ENCODE results near the gene DNAAF8.

The DNAAF8 gene

GRCh38 chr16:4752351-4753100 is 18.2 kb downstream of the DNAAF8 start:
- peaks cover 28% of the 10 kb centered on the region for H3K36me3 ChIP-seq (ENCODE audit: control insufficient read depth, insufficient read depth, low read length)
- no peak overlapping the region for H3K4me3 ChIP-seq (ENCODE audit: low read length)

DNA sequence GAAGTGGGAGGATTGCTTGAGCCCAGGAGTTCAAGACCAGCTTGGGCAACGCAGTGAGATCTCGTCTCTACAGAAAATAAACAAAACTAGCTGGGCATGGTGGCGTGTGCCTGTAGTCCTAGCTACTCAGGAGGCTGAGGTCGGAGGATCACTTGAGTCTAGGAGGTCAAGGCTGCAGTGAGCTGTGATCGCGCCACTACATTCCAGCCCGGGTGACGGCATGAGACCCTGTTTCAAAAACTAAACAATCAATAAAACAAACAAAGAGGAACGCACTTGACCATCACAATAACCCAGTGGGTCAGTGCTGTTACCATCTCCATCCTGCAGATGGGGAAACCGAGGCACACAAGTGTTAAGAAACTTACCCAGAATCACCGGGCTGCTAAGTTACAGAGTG is 18.9 kb downstream of the DNAAF8 start:
- peaks cover 29% of the 10 kb centered on the region for H3K36me3 ChIP-seq (ENCODE audit: control insufficient read depth, insufficient read depth, low read length)
- H3K9ac ChIP-seq (ENCODE audit: low read length), result no peak overlapping the region
- H3K27me3 ChIP-seq (ENCODE audit: control insufficient read depth, insufficient read depth, low read length), result no peaks in the 10 kb centered on the region
- H3K27ac ChIP-seq (ENCODE audit: low read depth, low read length), result no peak overlapping the region
- no peaks in the 10 kb centered on the region for H3K4me1 ChIP-seq (ENCODE audit: control insufficient read depth, insufficient read depth, low read length)
- no peak overlapping the region for H3K4me3 ChIP-seq (ENCODE audit: low read length)

More at GRCh38 chr16:4752351-4753100, 18.2 kb downstream of the DNAAF8 start:
- H3K27me3 ChIP-seq (ENCODE audit: control insufficient read depth, insufficient read depth, low read length), result no peaks in the 10 kb centered on the region
- no peak overlapping the region for H3K9ac ChIP-seq (ENCODE audit: low read length)
- H3K27ac ChIP-seq (ENCODE audit: low read depth, low read length), result no peak overlapping the region
- no peaks in the 10 kb centered on the region for H3K4me1 ChIP-seq (ENCODE audit: control insufficient read depth, insufficient read depth, low read length)

GRCh38 chr16:4754865-4755264 is 20.5 kb downstream of the DNAAF8 start:
- H3K36me3 ChIP-seq (ENCODE audit: control insufficient read depth, insufficient read depth, low read length), result peaks cover 40% of the 10 kb centered on the region
- H3K4me3 ChIP-seq (ENCODE audit: low read length), result no peak overlapping the region
- no peak overlapping the region for H3K9ac ChIP-seq (ENCODE audit: low read length)
- peaks cover 1% of the 10 kb centered on the region for H3K4me1 ChIP-seq (ENCODE audit: control insufficient read depth, insufficient read depth, low read length)
- H3K27ac ChIP-seq (ENCODE audit: low read depth, low read length), result no peak overlapping the region
- no peaks in the 10 kb centered on the region for H3K27me3 ChIP-seq (ENCODE audit: control insufficient read depth, insufficient read depth, low read length)

DNA sequence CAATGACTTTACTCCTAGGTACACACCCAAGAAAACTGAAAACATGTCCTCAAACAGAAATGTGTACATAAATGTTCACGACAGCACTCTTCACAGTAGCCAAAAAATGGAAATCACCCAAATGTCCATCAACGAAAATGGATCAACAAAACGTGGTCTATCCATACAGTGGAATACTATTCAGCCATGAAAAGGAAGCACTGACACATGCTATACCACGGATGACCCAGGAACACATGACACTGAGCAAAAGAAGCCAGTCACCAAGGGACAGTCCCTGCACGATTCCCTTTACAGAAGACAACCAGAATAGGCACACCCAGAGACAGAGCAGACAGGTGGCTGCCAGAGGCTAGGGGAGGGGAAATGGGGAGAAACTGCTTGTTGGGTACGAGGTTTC is 21.4 kb downstream of the DNAAF8 start:
- H3K36me3 ChIP-seq (ENCODE audit: control insufficient read depth, insufficient read depth, low read length), result peaks cover 46% of the 10 kb centered on the region
- H3K9ac ChIP-seq (ENCODE audit: low read length), result no peak overlapping the region
- no peak overlapping the region for H3K4me3 ChIP-seq (ENCODE audit: low read length)
- peaks cover 3% of the 10 kb centered on the region for H3K4me1 ChIP-seq (ENCODE audit: control insufficient read depth, insufficient read depth, low read length)
- H3K27me3 ChIP-seq (ENCODE audit: control insufficient read depth, insufficient read depth, low read length), result no peaks in the 10 kb centered on the region
- no peak overlapping the region for H3K27ac ChIP-seq (ENCODE audit: low read depth, low read length)

DNA sequence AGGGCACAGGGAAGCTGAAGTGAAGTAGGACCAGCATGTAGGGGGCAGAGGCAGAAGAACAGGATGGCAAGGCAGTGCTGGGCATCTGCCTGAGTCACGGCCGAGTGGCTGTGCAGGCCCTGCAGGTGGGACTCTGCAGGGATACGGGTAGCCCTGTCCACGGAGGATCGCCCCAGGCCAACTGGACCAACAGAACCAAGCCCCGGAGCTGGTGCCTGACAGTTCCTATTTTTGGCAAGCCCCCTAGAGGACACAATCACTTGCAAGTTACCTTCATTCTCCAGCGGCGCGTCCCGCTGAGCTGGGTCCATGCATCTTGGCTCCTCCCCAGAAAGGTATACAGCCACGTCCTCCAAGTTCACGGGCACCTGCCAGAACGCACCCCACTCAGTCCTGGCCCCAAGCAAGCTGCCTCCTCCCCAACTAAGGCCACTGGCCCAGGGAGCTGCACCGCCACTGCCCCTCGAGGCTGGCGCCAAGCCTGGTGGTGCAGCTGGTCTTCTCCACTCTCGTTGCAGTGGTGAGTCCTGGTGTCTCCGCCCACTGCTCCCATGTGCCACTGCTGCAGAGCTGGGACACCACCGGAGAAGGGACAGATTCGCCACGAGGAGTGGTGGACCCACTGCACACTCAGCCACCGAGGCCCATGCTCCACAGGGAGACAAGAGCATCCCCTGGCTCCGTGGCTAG is 26.0 kb downstream of the DNAAF8 start:
- peaks cover 41% of the 10 kb centered on the region for H3K36me3 ChIP-seq (ENCODE audit: control insufficient read depth, insufficient read depth, low read length)
- H3K27ac ChIP-seq (ENCODE audit: low read depth, low read length), result peak overlapping the region; percentile 14
- H3K9ac ChIP-seq (ENCODE audit: low read length), result no peak overlapping the region
- H3K4me3 ChIP-seq (ENCODE audit: low read length), result no peak overlapping the region
- H3K27me3 ChIP-seq (ENCODE audit: control insufficient read depth, insufficient read depth, low read length), result no peaks in the 10 kb centered on the region
- H3K4me1 ChIP-seq (ENCODE audit: control insufficient read depth, insufficient read depth, low read length), result peaks cover 6% of the 10 kb centered on the region

GRCh38 chr16:4762205-4762604 is 27.9 kb downstream of the DNAAF8 start:
- no peak overlapping the region for H3K4me3 ChIP-seq (ENCODE audit: low read length)
- H3K27ac ChIP-seq (ENCODE audit: low read depth, low read length), result no peak overlapping the region
- H3K36me3 ChIP-seq (ENCODE audit: control insufficient read depth, insufficient read depth, low read length), result peaks cover 35% of the 10 kb centered on the region

GRCh38 chr16:4763791-4764190 is 29.5 kb downstream of the DNAAF8 start:
- Histone ChIP-seq H3K27ac (ENCODE audit: low read depth, low read length) (no peak overlapping the region), H3K36me3 (ENCODE audit: control insufficient read depth, insufficient read depth, low read length) (peaks cover 28% of the 10 kb centered on the region), H3K4me1 (ENCODE audit: control insufficient read depth, insufficient read depth, low read length) (peaks cover 14% of the 10 kb centered on the region), H3K27me3 (ENCODE audit: control insufficient read depth, insufficient read depth, low read length) (no peaks in the 10 kb centered on the region), H3K4me3 (ENCODE audit: low read length) (no peak overlapping the region), H3K9ac (ENCODE audit: low read length) (no peak overlapping the region)

More at GRCh38 chr16:4762205-4762604, 27.9 kb downstream of the DNAAF8 start:
- Histone ChIP-seq H3K4me1 (ENCODE audit: control insufficient read depth, insufficient read depth, low read length) (peaks cover 14% of the 10 kb centered on the region), H3K9ac (ENCODE audit: low read length) (no peak overlapping the region), H3K27me3 (ENCODE audit: control insufficient read depth, insufficient read depth, low read length) (no peaks in the 10 kb centered on the region)

DNA sequence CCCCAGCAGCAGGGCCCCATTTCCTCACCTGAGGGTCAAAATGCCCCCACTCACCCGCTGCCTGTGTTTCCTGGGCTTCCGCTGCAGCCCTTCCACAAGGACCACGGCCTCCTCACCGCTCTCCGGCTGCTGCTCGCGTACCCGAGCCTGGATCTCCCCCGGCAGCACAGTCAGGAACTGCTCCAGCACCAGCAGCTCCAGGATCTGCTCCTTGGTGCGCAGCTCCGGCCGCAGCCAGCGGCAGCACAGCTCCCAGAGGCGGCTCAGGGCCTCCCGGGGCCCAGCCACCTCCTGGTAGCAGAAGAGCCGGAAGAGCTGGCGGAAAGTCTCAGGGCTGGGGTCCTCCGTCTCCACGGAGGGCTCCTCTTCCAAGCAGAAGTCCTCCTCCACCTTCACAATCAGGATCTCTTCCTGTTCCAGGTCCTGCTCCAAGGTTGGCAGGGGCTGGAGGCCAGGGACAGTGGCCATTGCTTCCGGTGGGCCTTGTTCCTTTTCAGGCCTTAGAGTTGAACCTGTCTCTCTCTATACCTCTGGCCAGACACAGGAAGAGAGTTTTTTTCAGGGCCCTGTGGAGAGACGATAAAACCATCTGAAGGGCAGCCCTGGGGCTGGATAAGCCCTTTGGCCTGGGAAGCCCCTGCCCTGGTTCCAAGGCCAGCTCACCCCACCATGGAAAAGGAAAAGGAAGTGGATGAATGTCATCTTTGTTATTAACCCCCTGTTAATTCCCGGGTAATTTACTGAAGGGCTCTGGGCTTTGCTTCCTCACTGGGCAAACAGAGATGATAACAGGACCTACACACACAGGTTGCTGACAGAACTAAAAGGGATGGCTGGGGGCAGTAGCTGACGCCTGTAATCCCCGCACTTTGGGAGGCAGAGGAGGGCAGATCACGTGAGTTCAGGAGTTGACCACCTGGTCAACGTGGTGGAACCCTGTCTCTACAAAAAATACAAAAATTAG is 31.5 kb downstream of the DNAAF8 start:
- H3K9ac ChIP-seq (ENCODE audit: low read length), result peak overlapping the region; percentile 60
- H3K4me3 ChIP-seq (ENCODE audit: low read length), result peak overlapping the region; percentile 78
- H3K27ac ChIP-seq (ENCODE audit: low read depth, low read length), result peak overlapping the region; percentile 89
- H3K4me1 ChIP-seq (ENCODE audit: control insufficient read depth, insufficient read depth, low read length), result peaks cover 14% of the 10 kb centered on the region
- H3K27me3 ChIP-seq (ENCODE audit: control insufficient read depth, insufficient read depth, low read length), result no peaks in the 10 kb centered on the region
- H3K36me3 ChIP-seq (ENCODE audit: control insufficient read depth, insufficient read depth, low read length), result peaks cover 14% of the 10 kb centered on the region

- H3K27me3 ChIP-seq (ENCODE audit: control insufficient read depth, insufficient read depth, low read length), result no peaks in the 10 kb centered on the region
- peaks cover 10% of the 10 kb centered on the region for H3K36me3 ChIP-seq (ENCODE audit: control insufficient read depth, insufficient read depth, low read length)
- peaks cover 14% of the 10 kb centered on the region for H3K4me1 ChIP-seq (ENCODE audit: control insufficient read depth, insufficient read depth, low read length)
Observed at GRCh38 chr16:4766875-4767628, 32.7 kb downstream of the DNAAF8 start, which contains the start of gene ZNF500. Gene ZNF500 (minus strand): TSS chr16:4767162. CDS start chr16:4765978, 1,184 bp downstream.

GRCh38 chr16:4767872-4768548 is 33.7 kb downstream of the DNAAF8 start:
- Histone ChIP-seq H3K9ac (ENCODE audit: low read length) (no peak overlapping the region), H3K27ac (ENCODE audit: low read depth, low read length) (peak overlapping the region; percentile 68), H3K4me3 (ENCODE audit: low read length) (peak overlapping the region; percentile 45), H3K4me1 (ENCODE audit: control insufficient read depth, insufficient read depth, low read length) (peaks cover 14% of the 10 kb centered on the region), H3K36me3 (ENCODE audit: control insufficient read depth, insufficient read depth, low read length) (peaks cover 7% of the 10 kb centered on the region), H3K27me3 (ENCODE audit: control insufficient read depth, insufficient read depth, low read length) (no peaks in the 10 kb centered on the region)

More at GRCh38 chr16:4766875-4767628, 32.7 kb downstream of the DNAAF8 start, which contains the start of gene ZNF500:
- Histone ChIP-seq H3K4me3 (ENCODE audit: low read length) (peak within 1 kb of the TSS; percentile 78), H3K27ac (ENCODE audit: low read depth, low read length) (peak within 1 kb of the TSS; percentile 89), H3K9ac (ENCODE audit: low read length) (peak within 1 kb of the TSS; percentile 60)
